BLaER1 treated with 17β-estradiol and CSF1 and Interleukin-3, amounts not matched to agents 10 nM and 100 nM (cell line): Measurements from ENCODE around the gene SPINT1.

Source experiments
- H3K27ac ChIP-seq, 11 experiments: shearing (Covaris generic); formaldehyde crosslinking; 2 replicates each; pipeline ENCODE4 v1.8.1; 2022
- H3K27me3 ChIP-seq, 11 experiments: shearing (Covaris generic); formaldehyde crosslinking; 2 replicates each; pipeline ENCODE4 v1.8.1; 2022
- H3K36me3 ChIP-seq, 11 experiments: shearing (Covaris generic); formaldehyde crosslinking; 2 replicates each; pipeline ENCODE4 v1.8.1; 2022
- H3K4me1 ChIP-seq, 10 experiments: shearing (Covaris generic); formaldehyde crosslinking; 2 replicates each; pipeline ENCODE4 v1.8.1; 2022
- H3K4me2 ChIP-seq, 11 experiments: shearing (Covaris generic); formaldehyde crosslinking; 2 replicates each; pipeline ENCODE4 v1.8.1; 2022
- H3K4me3 ChIP-seq, 10 experiments: shearing (Covaris generic); formaldehyde crosslinking; 2 replicates each; pipeline ENCODE4 v1.8.1; 2022
- H3K9ac ChIP-seq, 11 experiments: shearing (Covaris generic); formaldehyde crosslinking; 2 replicates each; pipeline ENCODE4 v1.8.1; 2022
- H3K9me3 ChIP-seq, 11 experiments: shearing (Covaris generic); formaldehyde crosslinking; replicated peaks in 1 of 11; 2 replicates each; pipeline ENCODE4 v1.8.1; 2022
- H4K20me1 ChIP-seq, 11 experiments: shearing (Covaris generic); formaldehyde crosslinking; 2 replicates each; pipeline ENCODE4 v1.8.1; 2022
- Cebpa-rat ChIP-seq, 11 experiments: shearing (Covaris generic); IDR thresholded peaks; 2 replicates each; pipeline ENCODE4 v1.8.1; 2022

Gene SPINT1

DNA sequence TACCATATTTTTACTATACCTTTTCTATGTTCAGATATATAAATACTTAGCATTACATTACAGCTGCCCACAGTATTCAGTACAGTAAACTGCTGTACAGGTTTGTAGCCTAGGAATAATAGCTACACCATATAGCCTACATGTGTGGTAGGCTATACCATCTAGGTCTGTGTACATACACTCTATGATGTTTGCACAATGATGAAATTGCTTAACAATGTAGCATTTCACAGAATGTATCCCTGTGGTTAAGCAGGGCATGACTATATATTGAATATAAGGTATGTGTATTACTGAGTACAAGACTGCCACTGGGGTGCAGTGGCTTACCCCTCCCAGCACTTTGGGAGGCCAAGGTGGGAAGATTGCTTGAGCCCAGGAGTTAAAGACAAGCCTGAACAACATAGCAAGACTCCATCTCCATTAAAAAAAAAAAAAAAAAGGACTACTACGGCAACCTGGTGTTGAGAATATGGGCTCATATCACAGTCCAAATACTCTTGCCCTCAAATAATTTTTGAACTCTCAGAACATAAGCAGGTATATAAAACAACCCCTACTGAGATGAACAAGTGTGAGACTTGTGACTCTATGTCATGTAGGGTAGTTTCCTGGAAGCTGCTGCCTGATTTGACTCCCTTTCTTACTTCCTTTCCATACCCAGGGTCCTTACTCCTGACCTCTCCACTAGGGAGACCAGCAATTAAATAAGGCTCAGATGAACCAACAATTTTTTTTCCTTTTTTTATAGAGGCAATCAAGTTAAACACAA, 20.1 kb upstream of the SPINT1 start:
- Histone ChIP-seq H3K4me1 (no peaks in the 10 kb centered on the region), H3K27ac (no peak overlapping the region), H4K20me1 (no peaks in the 10 kb centered on the region), H3K9ac (no peak overlapping the region), H3K9me3 (no peaks in the 10 kb centered on the region), H3K36me3 (no peaks in the 10 kb centered on the region), H3K27me3 (no peaks in the 10 kb centered on the region), H3K4me2 (no peak overlapping the region), H3K4me3 (no peak overlapping the region)
- no peak for TF ChIP-seq Cebpa-rat (IDR thresholded peaks at IDR 0.05)

DNA sequence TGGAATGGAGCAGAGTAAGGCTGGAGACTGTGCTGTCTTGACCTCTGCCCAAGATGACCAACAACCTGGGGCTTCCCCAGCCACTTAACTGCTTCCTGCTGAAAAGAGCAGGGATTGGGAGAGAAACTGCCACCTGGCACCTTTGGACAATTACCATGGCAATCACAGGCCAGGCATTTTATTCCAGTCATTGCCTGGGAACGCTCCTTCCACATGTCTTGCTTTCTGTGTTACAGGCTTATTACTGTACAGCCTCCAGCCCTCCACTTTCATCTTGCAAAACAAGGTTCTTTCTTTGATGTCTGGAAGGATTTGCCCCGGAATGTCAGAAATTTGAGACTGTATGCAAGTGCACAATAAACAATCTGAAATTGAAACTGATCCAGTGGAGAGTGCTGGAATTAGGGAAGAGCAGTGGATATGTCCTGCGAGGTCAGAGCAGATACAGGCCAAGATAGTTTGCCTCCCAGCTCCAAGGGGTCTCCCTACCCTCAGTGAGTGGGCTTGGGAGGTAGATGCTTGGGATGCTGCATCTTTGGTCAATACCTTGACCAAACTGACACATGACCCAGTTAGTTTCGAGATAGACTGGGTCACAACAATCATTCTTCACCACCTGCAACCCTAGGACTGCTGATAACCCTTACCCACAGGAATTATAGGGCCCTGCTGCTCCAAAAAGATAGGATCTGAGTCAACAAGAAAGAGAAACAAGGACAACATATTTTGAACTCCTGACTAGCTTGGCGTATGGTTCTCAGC, 18.0 kb upstream of the SPINT1 start:
- H3K9ac ChIP-seq, result no peak overlapping the region
- H3K4me3 ChIP-seq, result no peak overlapping the region
- no peak for TF ChIP-seq Cebpa-rat (IDR thresholded peaks at IDR 0.05)

DNA sequence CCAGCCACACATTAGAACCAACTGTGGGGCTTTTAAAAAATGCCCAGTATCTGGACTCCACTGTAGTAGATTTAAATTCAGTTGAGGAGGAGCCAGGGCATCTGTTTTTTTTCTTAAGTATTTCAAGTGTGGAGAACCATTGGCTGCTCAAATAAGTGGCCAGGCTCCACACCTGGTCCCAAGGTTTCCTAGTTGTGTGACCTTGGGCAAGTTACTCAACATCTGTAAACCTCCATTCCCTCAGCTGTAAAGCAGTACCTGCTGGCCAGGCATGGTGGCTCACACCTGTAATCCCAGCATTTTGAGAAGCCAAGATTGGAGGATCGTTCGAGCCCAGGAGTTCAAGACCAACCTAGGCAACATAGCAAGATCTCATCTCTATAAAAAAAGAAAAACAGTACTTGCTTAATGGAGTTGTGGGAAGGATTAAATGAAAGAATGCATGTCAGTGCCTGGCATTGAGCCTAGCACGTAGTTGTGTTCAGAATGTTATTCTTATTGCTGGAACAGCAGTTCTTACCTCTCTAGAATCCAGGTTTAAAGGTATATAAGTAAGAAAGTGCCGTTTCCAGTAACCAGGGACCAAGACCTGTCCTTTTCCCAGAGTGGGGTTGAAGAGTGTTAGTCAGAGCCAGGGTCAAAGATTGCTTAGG, 17.3 kb upstream of the SPINT1 start:
- Histone ChIP-seq H3K36me3 (no peaks in the 10 kb centered on the region), H4K20me1 (no peaks in the 10 kb centered on the region; a peak in 1 of 22 replicates), H3K27me3 (no peaks in the 10 kb centered on the region), H3K9me3 (no peaks in the 10 kb centered on the region), H3K4me2 (no peak overlapping the region), H3K9ac (no peak overlapping the region), H3K4me1 (no peaks in the 10 kb centered on the region), H3K27ac (no peak overlapping the region), H3K4me3 (no peak overlapping the region)
- no peak for TF ChIP-seq Cebpa-rat (IDR thresholded peaks at IDR 0.05)

More for the DNA sequence above, 18.0 kb upstream of the SPINT1 start:
- Histone ChIP-seq H3K9me3 (no peaks in the 10 kb centered on the region), H3K27me3 (no peaks in the 10 kb centered on the region), H3K4me2 (no peak overlapping the region), H3K4me1 (no peaks in the 10 kb centered on the region), H3K27ac (no peak overlapping the region), H3K36me3 (no peaks in the 10 kb centered on the region), H4K20me1 (no peaks in the 10 kb centered on the region; a peak in 1 of 22 replicates)

DNA sequence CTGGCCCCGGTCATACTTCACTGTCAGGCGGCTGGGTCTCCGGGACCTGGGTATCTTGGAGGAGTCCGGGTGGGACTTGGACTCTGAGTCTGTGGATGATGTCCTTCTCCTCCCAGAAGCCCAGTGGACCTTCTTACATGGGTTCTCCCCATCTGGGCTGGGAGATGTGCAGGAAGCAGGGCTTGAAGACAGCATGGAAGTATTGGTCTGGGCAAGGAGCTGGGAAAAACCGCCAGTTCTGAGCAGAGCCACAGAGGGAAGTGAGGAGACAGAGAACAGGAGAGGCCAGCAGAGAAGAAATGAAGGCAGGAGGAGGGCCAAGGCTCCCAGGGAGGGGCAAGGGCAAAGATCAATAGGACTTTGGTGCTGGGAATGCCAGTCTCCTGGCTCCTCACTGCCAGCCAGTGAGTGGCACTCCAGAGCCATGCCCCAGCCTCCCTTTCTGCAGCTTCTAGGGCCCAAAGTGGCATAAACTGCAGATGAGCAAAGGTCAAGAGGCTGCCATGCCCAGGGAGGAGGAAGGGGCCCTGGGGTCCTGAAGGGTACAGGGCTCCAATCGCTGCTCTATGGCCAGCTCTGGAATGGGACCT, 15.3 kb upstream of the SPINT1 start, which contains the start of gene PPP1R14D:
Gene PPP1R14D, minus strand, starts transcription at position 262 of the 590 bp plus-strand sequence. Its CDS starts 67 bp downstream, at position 195.
- Histone ChIP-seq H3K36me3 (no peaks in the 10 kb centered on the region), H3K9me3 (no peaks in the 10 kb centered on the region), H4K20me1 (no peaks in the 10 kb centered on the region; a peak in 1 of 22 replicates), H3K27me3 (no peaks in the 10 kb centered on the region), H3K4me3 (no peak within 1 kb of the TSS), H3K27ac (no peak within 1 kb of the TSS), H3K9ac (no peak within 1 kb of the TSS), H3K4me2 (no peak within 1 kb of the TSS), H3K4me1 (no peaks in the 10 kb centered on the region)
- no peak for TF ChIP-seq Cebpa-rat (IDR thresholded peaks at IDR 0.05)

DNA sequence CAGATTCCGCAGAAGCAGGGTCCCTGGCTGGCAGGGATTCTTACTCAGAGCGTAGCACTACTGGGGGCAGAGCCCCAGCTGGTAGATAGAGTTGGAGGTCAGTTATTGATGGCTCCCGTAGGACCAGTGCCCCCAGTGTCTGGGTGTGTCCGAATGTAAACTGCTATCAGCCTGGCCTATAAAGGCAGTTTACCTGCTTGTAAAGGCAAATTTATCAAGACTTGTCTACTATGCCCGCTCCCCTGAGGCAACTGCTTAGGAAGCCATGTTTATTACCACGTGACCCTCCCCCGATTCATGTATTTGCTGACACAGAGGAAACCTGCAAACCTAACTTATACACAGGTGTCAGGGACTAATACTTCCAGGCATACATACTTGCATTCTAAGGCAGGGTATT, 14.7 kb upstream of the SPINT1 start:
- no peak for TF ChIP-seq Cebpa-rat (IDR thresholded peaks at IDR 0.05)
- no peaks in the 10 kb centered on the region; a peak in 1 of 22 replicates for H4K20me1 ChIP-seq
- no peak overlapping the region for H3K27ac ChIP-seq
- H3K4me3 ChIP-seq, result no peak overlapping the region
- H3K4me1 ChIP-seq, result no peaks in the 10 kb centered on the region
- no peaks in the 10 kb centered on the region for H3K9me3 ChIP-seq
- H3K4me2 ChIP-seq, result no peak overlapping the region
- no peaks in the 10 kb centered on the region for H3K36me3 ChIP-seq
- no peak overlapping the region for H3K9ac ChIP-seq
- H3K27me3 ChIP-seq, result no peaks in the 10 kb centered on the region

DNA sequence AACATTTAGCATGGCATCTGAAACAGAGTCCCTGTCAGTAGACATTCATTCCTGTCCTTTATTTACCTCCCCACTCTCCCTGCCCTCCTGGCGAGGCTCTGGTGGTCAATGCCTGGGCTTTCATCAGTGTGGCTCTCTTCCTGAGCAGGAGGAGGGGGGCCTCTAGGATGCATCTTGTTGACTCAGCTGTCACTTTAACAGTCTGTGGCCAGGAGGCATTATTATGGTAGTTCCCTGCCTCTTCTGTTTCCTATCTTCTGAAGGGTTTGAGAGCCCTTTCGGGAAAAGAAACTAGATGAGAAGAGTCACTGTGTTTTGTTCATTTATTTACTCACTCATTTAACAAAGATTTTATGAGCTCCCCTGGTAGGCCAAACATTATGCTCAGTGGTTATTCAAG, 13.0 kb upstream of the SPINT1 start:
- Histone ChIP-seq H3K9ac (no peak overlapping the region), H4K20me1 (no peaks in the 10 kb centered on the region; a peak in 1 of 22 replicates), H3K4me3 (no peak overlapping the region), H3K27me3 (no peaks in the 10 kb centered on the region), H3K4me1 (no peaks in the 10 kb centered on the region), H3K36me3 (no peaks in the 10 kb centered on the region), H3K9me3 (no peaks in the 10 kb centered on the region), H3K4me2 (no peak overlapping the region), H3K27ac (no peak overlapping the region)
- TF ChIP-seq Cebpa-rat (IDR thresholded peaks at IDR 0.05), result no peak

DNA sequence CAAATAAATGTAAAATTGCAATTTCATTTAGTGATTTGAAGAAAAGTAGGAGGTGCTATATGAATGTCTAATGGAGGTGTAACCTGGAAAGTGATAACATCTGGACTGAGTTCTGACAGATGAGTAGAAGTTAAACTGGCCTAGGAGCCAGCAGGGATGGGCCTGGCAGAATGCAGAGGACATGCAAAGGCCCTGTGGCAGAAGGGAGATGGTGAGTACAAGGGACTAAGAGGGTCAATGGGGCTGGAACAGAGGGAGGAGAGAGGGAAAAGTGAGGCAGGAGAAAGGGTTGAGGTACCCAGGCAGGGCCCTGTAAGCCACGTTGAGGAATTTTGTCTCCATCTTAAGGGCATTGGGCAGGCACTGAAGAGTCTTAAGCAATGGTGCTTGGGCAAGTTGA, 12.0 kb upstream of the SPINT1 start:
- Histone ChIP-seq H3K27me3 (no peaks in the 10 kb centered on the region), H3K4me3 (no peak overlapping the region), H3K9ac (no peak overlapping the region), H3K4me2 (no peak overlapping the region), H3K4me1 (no peaks in the 10 kb centered on the region), H3K36me3 (no peaks in the 10 kb centered on the region), H4K20me1 (no peaks in the 10 kb centered on the region; a peak in 1 of 22 replicates), H3K27ac (no peak overlapping the region), H3K9me3 (no peaks in the 10 kb centered on the region)
- no peak for TF ChIP-seq Cebpa-rat (IDR thresholded peaks at IDR 0.05)

DNA sequence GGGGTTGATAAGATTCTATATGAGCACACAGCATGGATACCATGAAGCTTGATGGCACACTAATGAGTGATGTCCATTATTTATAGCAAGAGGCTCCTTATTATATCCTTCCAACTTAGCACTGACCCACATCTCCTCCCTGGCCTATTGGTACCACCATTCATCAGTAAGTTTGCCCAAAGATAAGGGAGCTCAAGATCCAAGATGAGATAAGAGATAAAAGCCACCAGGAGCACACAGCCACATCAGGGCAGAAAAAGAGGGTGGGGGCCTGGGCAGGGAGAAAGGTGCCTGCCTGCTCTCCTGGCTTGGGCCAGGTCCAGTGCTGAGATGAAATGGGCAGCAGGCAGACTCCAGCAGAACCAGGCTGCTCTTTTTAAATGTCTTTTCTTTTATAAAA, 10.9 kb upstream of the SPINT1 start:
- Histone ChIP-seq H3K27ac (no peak overlapping the region), H3K36me3 (no peaks in the 10 kb centered on the region), H3K9me3 (no peaks in the 10 kb centered on the region), H3K4me3 (no peak overlapping the region), H3K9ac (no peak overlapping the region), H3K27me3 (no peaks in the 10 kb centered on the region), H3K4me2 (no peak overlapping the region), H4K20me1 (no peaks in the 10 kb centered on the region; a peak in 1 of 22 replicates), H3K4me1 (no peaks in the 10 kb centered on the region)
- TF ChIP-seq Cebpa-rat (IDR thresholded peaks at IDR 0.05), result no peak

DNA sequence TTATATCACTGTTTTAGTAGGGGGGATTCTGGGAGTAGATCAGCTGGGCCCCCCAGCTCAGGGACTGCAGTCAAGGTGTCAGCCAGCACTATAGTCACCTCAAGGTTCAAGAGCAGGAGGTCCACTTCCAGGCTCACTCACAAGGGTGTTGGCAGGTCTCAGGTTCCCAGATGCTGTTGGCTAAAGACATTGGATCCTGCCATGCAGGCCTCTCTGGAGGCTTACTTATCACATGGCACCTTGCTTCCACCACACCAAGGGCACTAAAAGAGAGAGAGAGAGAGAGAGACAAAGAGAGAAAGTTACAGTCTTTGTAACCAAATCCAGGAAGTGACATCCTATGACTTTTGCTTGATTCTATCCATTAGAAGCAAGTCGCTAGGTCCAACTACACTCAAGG, 7.8 kb upstream of the SPINT1 start:
- no peak overlapping the region for H3K4me3 ChIP-seq
- TF ChIP-seq Cebpa-rat (IDR thresholded peaks at IDR 0.05), result no peak
- H3K4me1 ChIP-seq, result no peaks in the 10 kb centered on the region
- H3K9ac ChIP-seq, result no peak overlapping the region
- H4K20me1 ChIP-seq, result no peaks in the 10 kb centered on the region
- H3K4me2 ChIP-seq, result no peak overlapping the region
- no peaks in the 10 kb centered on the region for H3K9me3 ChIP-seq
- no peak overlapping the region for H3K27ac ChIP-seq
- H3K36me3 ChIP-seq, result no peaks in the 10 kb centered on the region
- no peaks in the 10 kb centered on the region for H3K27me3 ChIP-seq
